ENCODE results near the gene NRSN2.

NRSN2 gene

DNA sequence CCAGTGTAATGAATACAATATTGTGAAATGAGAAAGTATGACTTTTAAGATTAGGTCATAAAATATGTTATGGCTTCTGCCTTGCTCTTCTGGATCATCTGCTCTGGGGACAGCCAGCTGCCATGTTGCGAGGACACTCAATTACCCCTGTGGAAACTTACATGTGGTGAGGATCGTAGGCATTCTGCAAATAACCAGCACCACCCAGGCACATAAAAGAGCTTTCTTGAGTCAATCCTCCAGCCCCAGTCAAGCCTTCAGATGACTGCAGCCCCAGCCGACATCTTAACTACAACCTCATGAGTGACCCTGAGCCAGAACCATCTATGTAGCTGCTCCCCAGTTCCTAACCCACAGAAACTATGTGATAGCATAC, 56.7 kb downstream of the NRSN2 start:
- H3K4me1 ChIP-seq = peaks cover 24% of the 10 kb centered on the region
- TF ChIP-seq Cebpa-rat (IDR thresholded peaks at IDR 0.05) = no peak
- H4K20me1 ChIP-seq = peaks cover 2% of the 10 kb centered on the region; the same call in 1 of the 2 replicates
- H3K4me2 ChIP-seq = no peak overlapping the region
- no peaks in the 10 kb centered on the region for H3K9me3 ChIP-seq
- peaks cover 3% of the 10 kb centered on the region; the same call in 1 of the 2 replicates for H3K36me3 ChIP-seq
- no peak overlapping the region for H3K27ac ChIP-seq
- H3K9ac ChIP-seq = no peak overlapping the region
- no peak overlapping the region for H3K4me3 ChIP-seq
- no peaks in the 10 kb centered on the region for H3K27me3 ChIP-seq

- Histone ChIP-seq H3K27me3 (no peaks in the 10 kb centered on the region), H3K9me3 (no peaks in the 10 kb centered on the region), H3K27ac (no peak overlapping the region), H3K4me3 (no peak overlapping the region), H3K36me3 (no peaks in the 10 kb centered on the region), H4K20me1 (peaks cover 8% of the 10 kb centered on the region; the same call in 1 of the 2 replicates), H3K9ac (no peak overlapping the region), H3K4me1 (peaks cover 27% of the 10 kb centered on the region), H3K4me2 (no peak overlapping the region)
- TF ChIP-seq Cebpa-rat (IDR thresholded peaks at IDR 0.05) = no peak
These were observed 57.2 kb downstream of the NRSN2 start for GRCh38 chr20:404088-404487.
